ENCODE results near the gene LRRC73.
"Not testable (repeated sequence)": the region's sequence is repeated elsewhere in the genome, so short reads cannot be mapped to it uniquely, and the experiment has no call there.

LRRC73 gene

GRCh38 chr6:43471399-43471798, 38.7 kb downstream of the LRRC73 start:
- DNase-seq = no peak
- Histone ChIP-seq H3K4me3 (no peak overlapping the region), H3K27me3 (peaks cover 0 to 19% of the 10 kb centered on the region in 2 donors), H3K4me1 (no peaks in the 10 kb centered on the region), H3K9me3 (no peaks in the 10 kb centered on the region), H3K27ac (no peak overlapping the region), H3K36me3 (no peaks in the 10 kb centered on the region)
- intact Hi-C loops (cut with DNase I; ENCODE audit: low total_unique reads) = no loop called here
- TF ChIP-seq CTCF (IDR thresholded peaks at IDR 0.05) = no peak

GRCh38 chr6:43469947-43470346, 40.2 kb downstream of the LRRC73 start:
- intact Hi-C loops (cut with DNase I; ENCODE audit: low total_unique reads) = no loop called here
- Histone ChIP-seq H3K4me3 (no peak overlapping the region), H3K4me1 (no peaks in the 10 kb centered on the region), H3K9me3 (no peaks in the 10 kb centered on the region), H3K27me3 (peaks cover 0 to 32% of the 10 kb centered on the region in 2 donors), H3K36me3 (no peaks in the 10 kb centered on the region), H3K27ac (no peak overlapping the region)
- no peak for DNase-seq
- no peak for TF ChIP-seq CTCF (IDR thresholded peaks at IDR 0.05)

GRCh38 chr6:43468748-43469681, 41.1 kb downstream of the LRRC73 start:
- Histone ChIP-seq H3K27ac (no peak overlapping the region), H3K27me3 (peaks cover 0 to 35% of the 10 kb centered on the region in 2 donors), H3K9me3 (no peaks in the 10 kb centered on the region), H3K4me1 (no peaks in the 10 kb centered on the region), H3K36me3 (no peaks in the 10 kb centered on the region), H3K4me3 (no peak overlapping the region)
- TF ChIP-seq CTCF (IDR thresholded peaks at IDR 0.05) = no peak
- intact Hi-C loops (cut with DNase I; ENCODE audit: low total_unique reads) = no loop called here
- DNase-seq = no peak

- no peak for TF ChIP-seq CTCF (IDR thresholded peaks at IDR 0.05)
These were observed 41.9 kb downstream of the LRRC73 start for GRCh38 chr6:43468240-43468639.

GRCh38 chr6:43467752-43468151, 42.4 kb downstream of the LRRC73 start:
- Histone ChIP-seq H3K4me1 (no peaks in the 10 kb centered on the region), H3K36me3 (no peaks in the 10 kb centered on the region), H3K27me3 (peaks cover 0 to 38% of the 10 kb centered on the region in 2 donors), H3K27ac (no peak overlapping the region), H3K9me3 (no peaks in the 10 kb centered on the region), H3K4me3 (no peak overlapping the region)
- no peak for TF ChIP-seq CTCF (IDR thresholded peaks at IDR 0.05)
- DNase-seq = no peak
- intact Hi-C loops (cut with DNase I; ENCODE audit: low total_unique reads) = no loop called here

More at GRCh38 chr6:43468240-43468639, 41.9 kb downstream of the LRRC73 start:
- no peaks in the 10 kb centered on the region for H3K9me3 ChIP-seq
- H3K4me3 ChIP-seq = no peak overlapping the region
- intact Hi-C loops (cut with DNase I; ENCODE audit: low total_unique reads) = no loop called here
- peaks cover 0 to 35% of the 10 kb centered on the region in 2 donors for H3K27me3 ChIP-seq
- no peaks in the 10 kb centered on the region for H3K36me3 ChIP-seq
- no peaks in the 10 kb centered on the region for H3K4me1 ChIP-seq
- DNase-seq = no peak
- no peak overlapping the region for H3K27ac ChIP-seq

- H3K9me3 ChIP-seq; H3K4me3 ChIP-seq; H3K4me1 ChIP-seq; H3K36me3 ChIP-seq; DNase-seq; intact Hi-C loops (cut with DNase I; ENCODE audit: low total_unique reads); H3K27ac ChIP-seq: not testable (repeated sequence)
- H3K27me3 ChIP-seq = peaks cover 0 to 38% of the 10 kb centered on the region in 2 donors
These were observed 42.9 kb downstream of the LRRC73 start for GRCh38 chr6:43467265-43467664.
